ENCODE measurements around the gene KHSRP.

The KHSRP gene

GRCh38 chr19:6375411-6376010, 49.1 kb downstream of the KHSRP start, which contains the start of gene PSPN:
TSS of gene PSPN (minus strand) at chr19:6375933. CDS start at chr19:6375849, 84 bp downstream.
- peaks cover 0 to 32% (median 25%) of the 10 kb centered on the region in 4 donors for H3K4me1 ChIP-seq
- intact Hi-C loops (cut with DNase I; ENCODE audit: low total_unique reads) = loop anchor here (10.0 kb wide), 1 partner anchor 359 kb away; the partner anchor contains the start of genes GPR108 and TRIP10
- H3K4me3 ChIP-seq = no peak within 1 kb of the TSS
- no peaks in the 10 kb centered on the region for H3K27me3 ChIP-seq
- peaks cover 0 to 7% (median 0%) of the 10 kb centered on the region in 3 donors for H3K9me3 ChIP-seq
- peak within 1 kb of the TSS; percentile 8 to 25 for H3K27ac ChIP-seq
- no peak for DNase-seq
- no peak for TF ChIP-seq CTCF (IDR thresholded peaks at IDR 0.05)
- H3K36me3 ChIP-seq = peaks cover 13 to 38% (median 18%) of the 10 kb centered on the region in 3 donors

- Histone ChIP-seq H3K4me1 (peaks cover 0 to 32% (median 25%) of the 10 kb centered on the region in 4 donors), H3K9me3 (peaks cover 0 to 2% (median 0%) of the 10 kb centered on the region in 3 donors), H3K36me3 (peaks cover 6 to 32% (median 12%) of the 10 kb centered on the region in 3 donors), H3K27me3 (no peaks in the 10 kb centered on the region), H3K4me3 (no peak overlapping the region), H3K27ac (peak overlapping the region in 1 of 2 donors; percentile 99)
- DNase-seq = no peak
- no peak for TF ChIP-seq CTCF (IDR thresholded peaks at IDR 0.05)
- intact Hi-C loops (cut with DNase I; ENCODE audit: low total_unique reads) = loop anchor here (10.0 kb wide), 1 partner anchor 360 kb away; the partner anchor contains the start of genes GPR108 and TRIP10
These were observed 49.8 kb downstream of the KHSRP start for GRCh38 chr19:6374711-6375410.

GRCh38 chr19:6374161-6374709, 50.4 kb downstream of the KHSRP start:
- H3K27ac ChIP-seq = peak overlapping the region; percentile 95 to 99
- H3K4me3 ChIP-seq = peak overlapping the region; percentile 76 to 88

GRCh38 chr19:6373813-6374108, 50.9 kb downstream of the KHSRP start:
- peaks cover 0 to 32% (median 25%) of the 10 kb centered on the region in 4 donors for H3K4me1 ChIP-seq
- no peaks in the 10 kb centered on the region for H3K27me3 ChIP-seq
- peak overlapping the region; percentile 76 to 88 for H3K4me3 ChIP-seq
- no peak for DNase-seq
- peaks cover 3 to 29% (median 7%) of the 10 kb centered on the region in 3 donors for H3K36me3 ChIP-seq
- no peak for TF ChIP-seq CTCF (IDR thresholded peaks at IDR 0.05)
- H3K27ac ChIP-seq = peak overlapping the region; percentile 95 to 99
- intact Hi-C loops (cut with DNase I; ENCODE audit: low total_unique reads) = loop anchor here (2.0 to 10.0 kb wide), 2 partner anchors 51 to 361 kb away; partner anchors contain the start of genes GPR108, KHSRP and TRIP10
- no peaks in the 10 kb centered on the region for H3K9me3 ChIP-seq

More at GRCh38 chr19:6374161-6374709, 50.4 kb downstream of the KHSRP start:
- intact Hi-C loops (cut with DNase I; ENCODE audit: low total_unique reads) = loop anchor here (10.0 kb wide), 1 partner anchor 361 kb away; the partner anchor contains the start of genes GPR108 and TRIP10
- no peaks in the 10 kb centered on the region for H3K9me3 ChIP-seq
- H3K36me3 ChIP-seq = peaks cover under 1 to 29% (median 7%) of the 10 kb centered on the region in 3 donors
- H3K4me1 ChIP-seq = peaks cover 0 to 32% (median 25%) of the 10 kb centered on the region in 4 donors
- no peaks in the 10 kb centered on the region for H3K27me3 ChIP-seq
- TF ChIP-seq CTCF (IDR thresholded peaks at IDR 0.05) = no peak
- no peak for DNase-seq

GRCh38 chr19:6373096-6373812, 51.4 kb downstream of the KHSRP start:
- Histone ChIP-seq H3K27ac (peak overlapping the region; percentile 95 to 99), H3K4me3 (peak overlapping the region; percentile 76 to 88), H3K27me3 (no peaks in the 10 kb centered on the region), H3K9me3 (no peaks in the 10 kb centered on the region), H3K36me3 (peaks cover 9 to 32% (median 12%) of the 10 kb centered on the region in 3 donors), H3K4me1 (peaks cover 0 to 28% (median 22%) of the 10 kb centered on the region in 4 donors)
- TF ChIP-seq CTCF (IDR thresholded peaks at IDR 0.05) = no peak
- intact Hi-C loops (cut with DNase I; ENCODE audit: low total_unique reads) = loop anchor here (2.0 to 10.0 kb wide), 2 partner anchors 52 to 362 kb away; partner anchors contain the start of genes GPR108, KHSRP and TRIP10
- peak; percentile 99 for DNase-seq
